ENCODE measurements around the gene CKB.

CKB gene

DNA sequence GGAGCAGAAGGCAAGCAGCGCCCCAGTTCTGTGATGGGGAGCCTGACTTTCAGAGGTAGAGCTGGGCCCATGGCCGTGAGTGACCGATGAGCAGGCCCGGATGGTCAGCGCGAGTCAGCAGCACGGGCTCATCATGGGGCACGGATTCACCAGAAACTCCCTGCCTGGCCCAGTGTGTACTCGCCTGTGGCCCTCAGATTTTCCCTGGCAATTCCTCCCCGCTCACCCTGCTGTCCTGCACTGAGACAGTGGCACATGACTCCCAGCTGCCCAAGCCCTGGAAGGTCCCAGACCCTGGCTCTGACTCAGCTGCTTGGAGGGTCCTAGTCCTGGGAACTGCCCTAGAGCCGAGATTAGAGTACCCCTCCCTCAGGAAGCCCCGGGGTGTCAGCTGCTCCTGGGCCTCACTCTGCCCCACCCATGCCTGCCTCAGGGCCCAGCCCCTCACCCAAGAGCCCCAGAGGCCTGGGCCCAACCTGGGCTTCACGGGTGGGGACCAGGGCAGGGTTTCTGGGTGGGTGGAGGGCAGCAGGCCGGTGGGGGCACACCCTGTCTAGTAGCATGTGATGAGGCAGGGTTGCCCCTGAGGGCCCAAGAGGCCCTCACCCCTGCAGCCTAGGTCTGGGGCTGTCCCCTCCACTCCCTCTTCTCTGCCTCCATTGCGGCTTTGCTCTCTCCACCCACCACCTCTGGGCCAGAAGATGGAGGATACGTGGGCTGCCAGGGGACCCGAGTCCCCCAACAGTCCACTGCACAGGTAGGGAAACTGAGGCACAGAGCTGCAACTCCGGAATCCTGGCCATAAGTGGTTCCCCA lies 14.8 kb upstream of the CKB start:
- no peak for DNase-seq (ENCODE audit: low read depth)

- no peak for DNase-seq (ENCODE audit: low read depth)
Observed at GRCh38 chr14:103536693-103537092, 14.1 kb upstream of the CKB start.

- DNase-seq (ENCODE audit: low read depth), result no peak
Observed at GRCh38 chr14:103535891-103536565, 13.4 kb upstream of the CKB start.

GRCh38 chr14:103535081-103535890 lies 12.7 kb upstream of the CKB start:
- DNase-seq (ENCODE audit: low read depth), result no peak

DNA sequence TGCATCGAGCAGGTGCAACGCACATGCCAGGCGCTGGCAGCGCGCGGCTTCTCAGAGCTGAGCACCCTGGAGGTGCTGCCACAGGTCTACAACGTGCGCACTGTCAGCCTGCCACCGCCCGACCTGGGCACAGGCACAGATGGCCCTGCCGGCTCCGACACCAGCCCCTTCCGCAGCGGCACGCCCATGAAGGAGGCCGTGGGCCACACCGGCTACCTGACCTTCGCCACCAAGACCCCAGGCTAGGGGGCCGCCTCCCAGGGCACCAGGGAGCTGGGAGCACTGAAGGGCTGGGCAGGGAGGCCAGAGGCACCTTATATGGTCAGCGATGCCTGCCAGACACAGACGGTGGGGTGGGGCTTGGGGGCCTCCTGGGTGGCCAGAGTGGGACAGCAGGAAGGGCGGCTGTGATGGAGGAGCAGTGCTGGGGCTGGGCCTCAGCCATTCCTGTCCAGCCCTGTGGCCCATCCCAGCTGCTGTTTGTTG lies 12.0 kb upstream of the CKB start:
- no peak for DNase-seq (ENCODE audit: low read depth)

DNA sequence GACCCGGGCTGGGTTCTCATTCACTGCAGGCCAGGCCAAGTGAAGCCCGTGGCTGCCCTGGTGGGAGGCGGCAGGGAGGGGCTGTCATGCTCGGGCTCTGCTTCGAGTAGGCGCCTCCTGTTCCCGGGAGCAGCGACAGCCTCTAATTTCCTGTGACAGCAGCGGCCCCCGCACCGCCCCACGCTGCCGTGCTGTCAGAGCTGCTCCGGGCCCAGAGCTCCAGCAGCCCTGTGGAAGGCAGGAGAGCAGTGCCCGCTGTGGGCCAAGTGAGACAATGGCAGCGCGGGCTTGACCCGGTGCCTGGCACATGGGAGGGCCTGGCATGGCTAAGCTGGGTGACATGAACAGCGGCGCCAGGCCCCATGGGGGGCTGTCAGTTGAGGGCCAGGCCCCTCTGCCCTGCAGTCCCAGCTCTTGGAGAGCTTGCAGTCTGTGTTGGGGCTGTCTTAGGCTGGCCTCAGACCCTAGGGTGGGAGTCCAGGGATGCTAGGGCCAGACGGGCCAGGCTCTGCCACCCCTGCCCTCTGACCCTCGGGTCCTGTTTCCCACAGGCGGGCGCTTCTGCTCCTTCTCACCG lies 11.5 kb upstream of the CKB start:
- DNase-seq (ENCODE audit: low read depth), result no peak

DNA sequence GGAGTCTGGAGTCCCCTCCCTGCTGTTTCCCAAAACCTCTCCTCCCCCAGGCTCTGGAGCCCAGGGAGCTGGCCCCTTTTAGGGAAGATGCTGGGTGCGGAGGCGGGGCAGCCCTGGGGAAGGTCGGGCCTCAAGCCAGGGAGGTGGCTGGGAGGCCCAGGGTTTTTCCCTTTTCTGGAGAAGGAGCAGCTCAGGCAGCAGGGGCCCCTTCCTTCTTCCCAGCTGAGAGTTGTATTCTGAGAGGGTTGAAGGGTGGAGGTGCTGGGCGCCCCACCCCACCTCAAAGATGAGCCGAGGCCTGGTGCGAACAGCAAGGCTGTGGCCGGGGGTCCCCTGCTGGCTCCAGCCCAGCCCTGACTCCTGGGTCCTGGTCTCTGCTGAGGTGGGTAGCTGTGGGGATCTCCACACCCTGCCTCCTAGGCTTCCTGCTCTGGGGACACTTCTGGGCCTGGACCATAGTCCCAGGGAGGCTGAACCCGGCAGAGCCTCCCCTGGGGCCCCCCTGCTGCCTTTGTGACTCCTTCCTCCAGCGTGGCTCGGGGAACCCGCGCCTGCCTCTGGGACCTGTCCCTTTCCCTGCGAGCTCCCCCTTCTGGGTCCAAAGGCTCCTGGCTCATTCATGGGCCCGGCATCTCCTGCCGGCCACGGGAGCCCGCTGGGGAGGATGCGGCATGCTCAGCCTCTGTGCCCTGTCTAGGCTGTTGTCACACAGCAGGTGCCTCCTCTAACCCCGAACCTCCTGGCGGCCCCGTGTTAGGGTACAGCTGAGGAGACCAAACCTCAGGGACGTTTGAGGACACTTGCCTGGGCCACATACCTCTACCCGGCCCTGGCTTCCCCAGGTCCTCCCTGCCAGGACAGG lies 10.7 kb upstream of the CKB start:
- DNase-seq (ENCODE audit: low read depth), result no peak

DNA sequence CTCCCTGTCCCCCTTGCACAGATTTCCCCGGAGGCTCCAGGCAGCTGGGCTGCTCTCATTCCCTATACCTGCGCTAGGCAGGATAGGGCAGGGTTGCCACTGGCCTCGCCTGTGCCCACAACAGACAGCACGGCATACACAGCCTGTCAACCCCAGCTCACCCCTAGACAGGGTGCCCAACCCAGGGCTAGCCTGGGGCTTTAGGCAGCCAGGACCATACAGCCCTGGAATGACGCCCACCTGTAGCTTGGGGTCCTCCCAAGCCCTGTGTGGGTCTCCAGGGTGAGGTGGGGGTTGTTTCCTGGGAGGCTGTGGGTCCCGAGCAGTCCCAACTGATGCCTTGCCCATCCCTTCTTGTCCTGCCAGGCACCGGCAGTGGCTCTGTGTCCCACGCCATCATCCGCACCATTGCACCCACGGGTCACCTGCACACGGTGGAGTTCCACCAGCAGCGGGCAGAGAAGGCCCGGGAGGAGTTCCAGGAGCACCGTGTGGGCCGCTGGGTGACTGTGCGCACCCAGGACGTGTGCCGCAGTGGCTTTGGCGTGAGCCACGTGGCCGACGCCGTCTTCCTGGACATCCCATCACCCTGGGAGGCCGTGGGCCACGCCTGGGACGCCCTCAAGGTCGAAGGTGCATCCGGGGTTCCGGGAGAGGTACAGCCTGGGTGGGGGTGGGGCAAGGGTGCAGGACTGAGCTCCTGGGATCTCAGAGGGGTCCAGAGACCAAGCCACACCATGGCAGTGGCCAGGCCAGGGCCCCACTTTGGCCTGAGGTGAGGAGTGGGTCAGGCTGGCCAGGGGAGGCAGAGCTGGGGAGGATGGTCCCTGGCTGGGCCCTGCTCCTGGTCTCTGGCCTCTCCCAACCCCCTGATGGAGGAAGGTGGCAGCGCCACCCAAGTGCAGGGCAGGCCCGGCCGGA lies 9.8 kb upstream of the CKB start:
- no peak for DNase-seq (ENCODE audit: low read depth)

DNA sequence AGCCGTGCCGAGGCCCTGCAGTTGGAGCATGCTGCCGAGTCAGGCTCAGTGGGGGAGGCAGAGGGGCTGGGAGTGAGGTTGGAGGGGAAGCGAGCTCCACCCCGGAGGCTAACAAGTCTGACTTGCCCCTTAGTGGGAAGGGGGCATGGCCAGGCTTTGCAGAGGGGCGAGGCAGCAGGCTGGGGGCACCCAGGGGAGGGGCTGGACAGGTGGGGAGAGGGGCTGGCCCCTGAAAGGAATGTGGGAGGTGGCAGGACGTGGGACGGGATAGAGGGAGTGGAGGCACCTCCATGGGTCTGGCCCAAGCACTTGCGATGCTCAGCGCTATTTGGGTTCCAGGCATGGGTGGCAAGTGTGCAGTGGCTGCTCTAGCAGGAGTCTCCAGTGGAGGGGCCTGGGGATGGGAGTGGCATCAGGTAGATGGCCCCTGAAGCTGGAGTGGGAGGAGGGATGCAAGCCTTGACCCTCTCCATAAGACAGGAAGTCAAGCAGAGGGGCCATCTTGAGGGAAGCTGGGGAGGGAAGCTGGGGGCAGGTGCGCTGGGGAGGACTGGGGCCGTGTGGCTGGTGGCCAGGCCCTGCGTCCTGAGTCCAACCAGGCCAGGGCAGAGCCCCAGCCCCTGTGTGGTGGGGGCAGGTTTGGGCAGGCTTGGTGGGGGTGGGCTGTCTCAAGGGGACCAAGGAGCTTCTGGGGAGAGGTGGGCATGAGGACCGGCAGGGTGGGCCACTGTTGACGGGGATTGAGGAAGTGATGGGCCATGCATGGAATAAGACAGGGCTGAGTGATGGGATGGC lies 9.0 kb upstream of the CKB start:
- DNase-seq (ENCODE audit: low read depth), result no peak

GRCh38 chr14:103530831-103531230 lies 8.2 kb upstream of the CKB start:
- no peak for DNase-seq (ENCODE audit: low read depth)

DNA sequence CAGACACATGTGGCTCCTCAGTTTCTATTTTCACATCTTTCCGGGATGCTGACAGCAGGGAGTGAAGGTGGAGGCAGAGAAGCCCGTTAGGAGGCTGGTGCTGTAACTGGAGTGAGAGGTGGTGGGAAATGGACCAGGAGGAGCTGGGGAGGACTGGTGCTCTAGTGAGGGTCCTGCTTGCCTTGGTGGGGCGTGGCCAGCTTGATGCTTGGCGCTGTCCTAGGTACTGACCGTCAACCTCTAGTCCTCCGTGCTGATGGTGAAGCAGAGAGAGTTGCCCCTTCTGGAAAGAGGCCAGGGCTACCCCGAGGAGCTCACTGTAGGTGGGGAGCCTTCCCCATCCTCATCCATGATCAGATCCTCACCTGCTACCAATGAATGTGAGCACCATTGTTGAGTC lies 7.8 kb upstream of the CKB start:
- DNase-seq (ENCODE audit: low read depth), result no peak

GRCh38 chr14:103529383-103530365 lies 7.0 kb upstream of the CKB start:
- no peak for DNase-seq (ENCODE audit: low read depth)

DNA sequence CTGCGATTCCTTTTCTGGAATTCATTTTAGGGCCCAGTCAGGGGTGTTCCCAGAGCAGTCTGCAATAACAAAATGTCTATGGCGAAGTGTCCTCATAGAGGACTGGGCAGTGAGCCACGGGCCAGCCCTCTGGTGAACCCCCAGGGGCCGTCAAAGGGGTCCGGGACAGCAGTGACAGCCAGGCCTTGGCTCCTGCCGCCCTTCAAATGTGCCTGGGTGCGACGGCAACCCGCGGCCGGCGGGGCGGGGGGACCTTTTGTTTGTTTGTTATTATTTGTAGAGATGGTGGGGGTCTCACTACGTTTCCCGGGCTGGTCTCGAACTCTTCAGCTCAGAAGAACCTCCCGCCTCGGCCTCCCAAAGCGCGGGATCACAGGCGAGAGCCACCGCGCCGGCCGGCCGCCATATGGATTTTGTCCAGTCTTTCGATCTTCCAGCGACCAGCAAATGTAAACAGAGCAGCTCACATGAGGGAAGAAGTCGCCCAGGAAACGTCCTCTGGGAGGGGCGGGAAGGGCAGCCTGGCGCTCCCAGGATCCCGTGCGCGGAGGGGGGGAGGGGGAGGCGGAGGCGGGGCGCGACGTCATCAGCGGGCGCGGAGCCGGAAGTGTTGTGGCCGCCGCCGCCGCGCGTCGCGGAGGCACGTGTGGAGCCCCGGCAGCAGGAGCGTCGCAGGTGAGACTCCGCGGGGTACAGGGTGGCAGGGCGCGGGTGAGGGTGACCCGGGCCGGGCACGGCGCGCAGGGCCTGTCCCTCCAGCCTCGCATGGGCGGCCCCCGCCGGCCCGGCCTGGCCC lies 6.2 kb upstream of the CKB start, which contains the start of gene TRMT61A:
TSS of gene TRMT61A (plus strand) at position 610 of the 796 bp plus-strand sequence. CDS start 783 bp downstream, outside the sequence.
- peak; percentile 88 for DNase-seq (ENCODE audit: low read depth)

DNA sequence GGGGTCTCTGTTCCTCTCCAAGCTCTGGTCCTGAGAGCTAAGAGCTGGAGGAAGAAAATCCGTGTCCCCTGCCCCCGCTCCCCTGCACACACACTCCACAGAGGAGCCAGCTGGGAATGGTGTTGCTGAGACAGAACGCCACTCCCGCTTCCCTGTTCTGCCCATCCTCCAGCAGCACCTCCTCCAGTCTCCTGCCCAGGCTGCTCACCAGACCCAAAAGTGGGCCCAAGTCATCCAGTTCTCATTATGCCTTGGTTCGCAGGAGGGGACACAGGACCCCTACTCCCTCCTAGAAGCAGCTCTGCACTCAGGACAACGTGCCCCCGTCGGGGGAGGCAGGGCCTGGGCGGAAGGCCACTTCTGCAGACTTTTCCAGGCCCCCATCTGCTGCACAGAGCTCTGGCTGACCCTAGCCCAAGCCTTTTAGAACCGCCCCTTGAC lies 5.5 kb upstream of the CKB start:
- no peak for DNase-seq (ENCODE audit: low read depth)

DNA sequence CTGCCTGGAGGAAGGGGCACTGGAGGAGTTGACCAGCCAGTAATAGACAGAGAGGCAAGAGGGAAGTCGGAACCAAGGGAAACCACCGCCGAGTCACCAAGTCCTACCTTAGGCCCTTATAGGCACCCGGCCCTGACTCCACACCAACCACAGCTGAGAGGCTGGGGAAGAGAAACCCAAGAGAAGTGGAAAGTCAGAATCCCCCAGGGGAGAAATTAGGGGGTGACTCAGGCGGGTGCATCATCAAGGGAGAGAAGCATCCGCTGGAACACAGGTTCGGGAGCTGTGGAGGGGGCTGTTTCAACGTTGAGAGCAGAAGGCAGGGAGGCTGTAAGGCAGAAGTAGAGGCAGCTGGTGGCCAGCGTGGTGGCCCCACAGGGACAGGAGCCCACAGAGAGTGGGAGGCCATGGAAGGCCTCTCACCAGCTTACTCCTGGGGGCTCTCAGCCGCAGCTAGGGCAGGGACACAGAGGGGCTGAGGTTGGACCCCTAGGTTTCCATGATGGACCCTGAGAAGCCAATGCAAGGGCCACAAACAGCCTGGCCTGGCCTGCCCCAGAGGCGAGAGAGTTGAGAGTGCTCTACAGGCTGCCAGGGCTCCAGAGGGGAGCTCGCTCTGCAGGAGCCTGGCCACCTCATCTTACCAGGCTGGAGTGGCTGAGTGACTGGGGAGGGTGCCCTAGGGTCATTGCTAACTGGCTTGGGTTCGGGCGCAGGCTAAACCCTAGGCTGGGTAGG lies 4.9 kb upstream of the CKB start:
- DNase-seq (ENCODE audit: low read depth), result peak; percentile 73

DNA sequence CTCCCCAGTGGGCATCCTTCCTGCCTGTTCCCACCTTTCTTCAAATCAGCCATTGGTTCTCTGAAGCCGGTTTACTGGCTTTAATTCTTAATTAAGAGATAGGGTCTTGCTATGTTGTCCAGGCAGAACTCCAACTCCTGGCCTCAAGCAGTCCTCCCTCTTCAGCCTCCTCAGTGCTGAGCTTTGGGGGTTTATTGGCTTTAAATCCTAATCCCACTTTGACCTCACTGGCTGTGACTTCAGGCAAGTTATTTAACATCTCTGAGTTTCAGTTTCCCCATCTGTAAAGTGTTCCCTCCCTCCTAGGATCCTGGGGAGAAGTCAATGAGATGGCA lies 4.3 kb upstream of the CKB start:
- DNase-seq (ENCODE audit: low read depth), result no peak

Measured in stromal cell of bone marrow (primary cell).